ENCODE data around the gene UPK1B. TPM values are rescaled to one million over a fixed set of nuclear protein-coding genes. Genes with fewer than 3 reads are reported as not detected.

The UPK1B gene
- total RNA-seq, 4 donors from 2014 or later, result not detected

- Histone ChIP-seq H3K27ac (no peak overlapping the region), H3K4me1 (no peaks in the 10 kb centered on the region)
- TF ChIP-seq POLR2A (IDR thresholded peaks at IDR 0.05), result no peak
- TF ChIP-seq CTCF (IDR thresholded peaks at IDR 0.05), result no peak
These were observed 34.1 kb downstream of the UPK1B start for GRCh38 chr3:119207512-119207875.

GRCh38 chr3:119211193-119211592, 37.8 kb downstream of the UPK1B start:
- Histone ChIP-seq H3K27ac (no peak overlapping the region), H3K4me1 (no peaks in the 10 kb centered on the region), H3K4me3 (no peak overlapping the region), H3K27me3 (no peaks in the 10 kb centered on the region), H3K9me3 (no peaks in the 10 kb centered on the region), H3K36me3 (peaks cover 0 to 77% (median 3%) of the 10 kb centered on the region in 3 donors)
- TF ChIP-seq CTCF (IDR thresholded peaks at IDR 0.05), result no peak
- TF ChIP-seq POLR2A (IDR thresholded peaks at IDR 0.05), result no peak
- DNase-seq, result no peak

More at GRCh38 chr3:119207512-119207875, 34.1 kb downstream of the UPK1B start:
- no peak for DNase-seq
- H3K27me3 ChIP-seq, result no peaks in the 10 kb centered on the region
- H3K36me3 ChIP-seq, result peaks cover 0 to 41% (median 0%) of the 10 kb centered on the region in 3 donors
- no peaks in the 10 kb centered on the region for H3K9me3 ChIP-seq
- H3K4me3 ChIP-seq, result no peak overlapping the region

- no peak for DNase-seq
- no peaks in the 10 kb centered on the region for H3K9me3 ChIP-seq
- no peaks in the 10 kb centered on the region for H3K27me3 ChIP-seq
- no peak for TF ChIP-seq CTCF (IDR thresholded peaks at IDR 0.05)
- H3K4me1 ChIP-seq, result no peaks in the 10 kb centered on the region
- H3K27ac ChIP-seq, result peak overlapping the region in 1 of 4 donors; percentile 32
- no peak overlapping the region for H3K4me3 ChIP-seq
- peaks cover 0 to 82% (median 3%) of the 10 kb centered on the region in 3 donors for H3K36me3 ChIP-seq
These were observed 38.4 kb downstream of the UPK1B start for GRCh38 chr3:119211803-119212202.

GRCh38 chr3:119219069-119219468, 45.7 kb downstream of the UPK1B start:
- peak in 2 of 3 donors; percentile 30 to 59 for DNase-seq
- TF ChIP-seq CTCF (IDR thresholded peaks at IDR 0.05), result no peak
- TF ChIP-seq POLR2A (IDR thresholded peaks at IDR 0.05), result no peak
- Histone ChIP-seq H3K36me3 (peaks cover 0 to 79% (median 3%) of the 10 kb centered on the region in 3 donors), H3K9me3 (no peaks in the 10 kb centered on the region), H3K27me3 (no peaks in the 10 kb centered on the region), H3K27ac (peak overlapping the region in 3 of 4 donors; percentile 27 to 64 (median 55)), H3K4me3 (no peak overlapping the region), H3K4me1 (peaks cover 0 to 27% (median 5%) of the 10 kb centered on the region in 4 donors)

GRCh38 chr3:119220198-119220597, 46.8 kb downstream of the UPK1B start:
- H3K4me1 ChIP-seq, result peaks cover 0 to 28% (median 5%) of the 10 kb centered on the region in 4 donors
- H3K27me3 ChIP-seq, result no peaks in the 10 kb centered on the region
- H3K9me3 ChIP-seq, result no peaks in the 10 kb centered on the region
- H3K27ac ChIP-seq, result peak overlapping the region in 1 of 4 donors; percentile 71
- H3K36me3 ChIP-seq, result peaks cover 0 to 70% (median 3%) of the 10 kb centered on the region in 3 donors
- no peak for TF ChIP-seq CTCF (IDR thresholded peaks at IDR 0.05)
- TF ChIP-seq POLR2A (IDR thresholded peaks at IDR 0.05), result no peak
- no peak overlapping the region for H3K4me3 ChIP-seq
- DNase-seq, result peak in 2 of 3 donors; percentile 62 to 69

All from Peyer's patch (tissue), 4 donors.